Thyroid gland (tissue), 4 donors: ENCODE measurements around the gene TRAF3IP3. TPM values are rescaled to one million over a fixed set of nuclear protein-coding genes. Genes with fewer than 3 reads are reported as not detected.

ENCODE experiments used
- DNase-seq, 2 donors: peaks; one replicate each; pipeline ENCODE4 v3.0.0-alpha.2; 2019
- H3K27ac ChIP-seq, 3 donors: fragments of 200-600 bp; sonication (generic); 1 replicate in 2 of 3; 2 replicates in 1 of 3; pipeline ENCODE4 v1.5.1; 2016 to 2019; ENCODE audit warnings: mild to moderate bottlenecking in 1 of 3, moderate library complexity in 1 of 3
- H3K27me3 ChIP-seq: fragments of 200-600 bp; sonication (generic); one replicate; pipeline ENCODE4 v1.5.1; 2019
- H3K36me3 ChIP-seq, 2 donors: fragments of 200-600 bp; sonication (generic); one replicate each; pipeline ENCODE4 v1.5.1; 2016 to 2019
- H3K4me1 ChIP-seq, 2 donors: fragments of 200-600 bp; sonication (generic); one replicate each; pipeline ENCODE4 v1.5.1; 2017 to 2019
- H3K4me3 ChIP-seq, 3 donors: fragments of 200-600 bp; sonication (generic); replicated peaks in 1 of 3; 1 replicate in 2 of 3; 2 replicates in 1 of 3; pipeline ENCODE4 v1.5.1; 2016; ENCODE audit warnings: mild to moderate bottlenecking in 1 of 3
- H3K9me3 ChIP-seq: fragments of 200-600 bp; sonication (generic); one replicate; pipeline ENCODE4 v1.5.1; 2017
- POLR2A ChIP-seq, 2 donors: fragments of 450-650 bp; IDR thresholded peaks; one replicate each; pipeline ENCODE4 v1.6.1; 2017; ENCODE audit warnings: antibody characterized with exemption in 2 of 2, mild to moderate bottlenecking in 2 of 2, moderate library complexity in 1 of 2
- WGBS, 2 donors: methylation state at CpG; one replicate each; pipeline ENCODE4 v1.1.5; 2017; 5-methylcytosine and 5-hydroxymethylcytosine counted together
- intact Hi-C: fragments of 100-400 bp; cut with DNase I; formaldehyde crosslinking; loops from one replicate; pipeline ENCODE4 v1.15.1; 2023
- total RNA-seq, 4 donors: library from RNA; depleted of rRNA; stranded (reverse); fragments of >200 nt; gene quantifications; one replicate each; pipeline ENCODE4 v1.2.3, GENCODE V29; 2016
- TF ChIP-seq, protein P1 (sequence below), 6 experiments: fragments of 200-600 bp in 3 of 6; fragments of 450-650 bp in 3 of 6; sonication (generic) in 3 of 6; IDR thresholded peaks; one replicate each; pipeline ENCODE4 v1.5.1; 2016 to 2019; ENCODE audit warnings: antibody characterized with exemption in 6 of 6, mild to moderate bottlenecking in 2 of 6, inconsistent platforms in 1 of 6, moderate library complexity in 1 of 6

Gene TRAF3IP3
- total RNA-seq, 4 donors from 2014 or later = 0.93 to 2.8 (median 2.3) TPM

DNA sequence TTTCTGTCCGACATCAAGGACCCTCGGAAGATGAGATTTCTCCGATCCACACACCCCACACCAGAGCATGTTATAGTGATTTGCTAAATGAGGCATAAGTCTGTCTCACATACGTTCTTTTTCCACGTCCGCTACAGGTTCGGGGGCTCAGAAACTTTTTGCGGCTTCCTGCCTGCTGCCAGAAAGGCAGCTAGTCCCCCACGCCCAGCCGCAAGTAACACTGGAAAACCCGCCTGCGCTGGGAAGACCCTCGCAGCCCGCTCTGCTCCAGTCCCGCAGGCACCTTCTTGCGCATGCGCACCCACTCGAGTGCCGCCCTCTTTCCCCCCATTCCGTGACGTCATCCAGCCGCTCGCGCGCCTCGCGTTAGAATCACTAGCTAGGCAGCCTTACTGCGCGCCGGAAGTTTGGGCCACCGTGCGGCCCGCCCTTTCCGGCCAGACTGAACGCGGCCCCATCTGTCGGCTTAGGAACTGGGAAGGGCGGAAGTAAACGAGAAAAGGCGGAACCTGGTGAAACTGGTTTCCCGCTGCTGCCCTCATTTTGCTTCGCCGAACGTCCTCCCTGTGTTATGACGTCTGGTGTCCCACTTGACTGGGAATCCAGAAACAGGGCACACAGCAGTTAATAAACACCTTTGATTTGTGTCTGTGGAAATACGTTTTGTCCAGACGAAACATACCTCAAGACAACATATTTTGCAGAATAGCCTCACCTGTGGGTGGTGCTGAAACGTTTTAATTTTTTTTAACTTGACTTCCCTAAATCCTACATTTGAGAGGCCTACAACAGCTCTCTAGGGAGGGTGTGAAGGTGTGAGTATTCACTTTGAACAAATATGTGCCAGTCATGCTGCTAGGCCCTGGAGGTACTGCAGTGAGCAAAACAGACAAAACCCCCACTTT lies 28.7 kb downstream of the TRAF3IP3 start, which contains the start of gene C1orf74:
Gene C1orf74 (minus strand): TSS at position 295 of the 905 bp plus-strand sequence. CDS start 925 bp downstream, outside the sequence.
- TF ChIP-seq, protein P1, sequence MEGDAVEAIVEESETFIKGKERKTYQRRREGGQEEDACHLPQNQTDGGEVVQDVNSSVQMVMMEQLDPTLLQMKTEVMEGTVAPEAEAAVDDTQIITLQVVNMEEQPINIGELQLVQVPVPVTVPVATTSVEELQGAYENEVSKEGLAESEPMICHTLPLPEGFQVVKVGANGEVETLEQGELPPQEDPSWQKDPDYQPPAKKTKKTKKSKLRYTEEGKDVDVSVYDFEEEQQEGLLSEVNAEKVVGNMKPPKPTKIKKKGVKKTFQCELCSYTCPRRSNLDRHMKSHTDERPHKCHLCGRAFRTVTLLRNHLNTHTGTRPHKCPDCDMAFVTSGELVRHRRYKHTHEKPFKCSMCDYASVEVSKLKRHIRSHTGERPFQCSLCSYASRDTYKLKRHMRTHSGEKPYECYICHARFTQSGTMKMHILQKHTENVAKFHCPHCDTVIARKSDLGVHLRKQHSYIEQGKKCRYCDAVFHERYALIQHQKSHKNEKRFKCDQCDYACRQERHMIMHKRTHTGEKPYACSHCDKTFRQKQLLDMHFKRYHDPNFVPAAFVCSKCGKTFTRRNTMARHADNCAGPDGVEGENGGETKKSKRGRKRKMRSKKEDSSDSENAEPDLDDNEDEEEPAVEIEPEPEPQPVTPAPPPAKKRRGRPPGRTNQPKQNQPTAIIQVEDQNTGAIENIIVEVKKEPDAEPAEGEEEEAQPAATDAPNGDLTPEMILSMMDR (IDR thresholded peaks at IDR 0.05) = no peak
- TF ChIP-seq POLR2A (IDR thresholded peaks at IDR 0.05) = peak in 1 of 2 donors; percentile 85
- intact Hi-C loops = no loop called here
- Histone ChIP-seq H3K27ac (peak within 1 kb of the TSS; percentile 80 to 92 (median 88)), H3K9me3 (no peaks in the 10 kb centered on the region), H3K27me3 (no peaks in the 10 kb centered on the region), H3K36me3 (peaks cover 0 to 14% of the 10 kb centered on the region in 2 donors), H3K4me3 (peak within 1 kb of the TSS in 2 of 3 donors; percentile 42 to 48), H3K4me1 (peaks cover 24 to 32% of the 10 kb centered on the region in 2 donors)
- 4% methylated on average over 48 of the region's 48 CpGs for WGBS, 2 donors
- DNase-seq = peak; percentile 98 to 99

GRCh38 chr1:209785592-209785991 lies 29.7 kb downstream of the TRAF3IP3 start:
- Histone ChIP-seq H3K27me3 (no peaks in the 10 kb centered on the region), H3K4me3 (no peak overlapping the region), H3K9me3 (no peaks in the 10 kb centered on the region), H3K4me1 (peaks cover 24 to 32% of the 10 kb centered on the region in 2 donors), H3K27ac (peak overlapping the region in 1 of 3 donors; percentile 88), H3K36me3 (peaks cover 0 to 23% of the 10 kb centered on the region in 2 donors)
- intact Hi-C loops = no loop called here
- 94 to 98% methylated on average over 4 of the region's 4 CpGs for WGBS, 2 donors
- DNase-seq = no peak
- TF ChIP-seq, protein P1 (IDR thresholded peaks at IDR 0.05) = no peak
- no peak for TF ChIP-seq POLR2A (IDR thresholded peaks at IDR 0.05)

DNA sequence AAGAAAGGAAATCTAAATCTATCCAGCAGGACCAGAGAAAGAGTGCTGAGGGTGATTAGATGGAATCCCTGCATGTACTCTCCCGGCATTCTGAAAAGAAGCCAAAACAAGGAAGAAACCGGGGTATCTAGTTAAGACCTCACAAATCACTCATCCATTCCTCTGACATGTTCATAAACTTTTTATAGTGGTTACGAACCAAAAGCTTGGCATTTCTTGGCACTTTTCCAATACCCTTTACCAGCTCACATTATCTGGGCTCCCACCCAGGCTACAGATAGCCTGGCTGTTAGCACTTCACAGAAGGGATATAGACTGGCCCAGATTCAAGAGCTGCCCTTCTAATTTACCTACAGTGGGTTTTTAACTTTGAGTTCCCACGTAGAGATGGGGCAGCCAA lies 30.3 kb downstream of the TRAF3IP3 start:
- H3K4me1 ChIP-seq = peaks cover 24 to 32% of the 10 kb centered on the region in 2 donors
- no peaks in the 10 kb centered on the region for H3K27me3 ChIP-seq
- H3K36me3 ChIP-seq = peaks cover 0 to 29% of the 10 kb centered on the region in 2 donors
- no peak for DNase-seq
- H3K9me3 ChIP-seq = no peaks in the 10 kb centered on the region
- WGBS, 2 donors = 81 to 86% methylated on average over 4 of the region's 4 CpGs
- intact Hi-C loops = no loop called here
- peak overlapping the region in 2 of 3 donors; percentile 63 to 88 for H3K27ac ChIP-seq
- no peak overlapping the region for H3K4me3 ChIP-seq
- TF ChIP-seq POLR2A (IDR thresholded peaks at IDR 0.05) = no peak
- TF ChIP-seq, protein P1 (IDR thresholded peaks at IDR 0.05) = no peak

- TF ChIP-seq POLR2A (IDR thresholded peaks at IDR 0.05) = peak in 1 of 2 donors; percentile 33
- TF ChIP-seq, protein P1 (IDR thresholded peaks at IDR 0.05) = no peak
- intact Hi-C loops = no loop called here
Measured at GRCh38 chr1:209787551-209787950, 31.7 kb downstream of the TRAF3IP3 start.

DNA sequence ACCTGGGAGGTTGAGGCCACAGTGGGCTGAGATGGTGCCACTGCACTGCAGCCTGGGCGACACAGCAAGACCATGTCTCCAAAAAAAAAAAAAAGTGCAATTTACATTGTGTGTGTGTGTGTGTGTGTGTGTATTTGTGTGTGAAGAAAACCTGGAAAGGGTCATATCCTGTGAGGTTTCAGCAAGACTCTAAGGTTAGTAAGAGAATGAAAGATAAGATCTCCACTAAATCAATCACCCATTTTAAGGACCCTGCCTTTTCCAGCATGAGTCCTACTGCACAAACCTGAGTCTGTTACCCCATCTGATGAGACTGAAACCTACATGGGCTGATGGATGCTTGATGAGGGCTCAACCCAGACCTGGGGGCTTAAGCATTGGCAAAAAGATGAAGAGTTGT lies 33.4 kb downstream of the TRAF3IP3 start:
- TF ChIP-seq, protein P1 (IDR thresholded peaks at IDR 0.05) = no peak
- no peak for TF ChIP-seq POLR2A (IDR thresholded peaks at IDR 0.05)
- no peak for DNase-seq
- Histone ChIP-seq H3K4me3 (no peak overlapping the region), H3K9me3 (no peaks in the 10 kb centered on the region), H3K36me3 (peaks cover 7 to 42% of the 10 kb centered on the region in 2 donors), H3K27ac (no peak overlapping the region), H3K4me1 (peaks cover 24% of the 10 kb centered on the region in 2 donors), H3K27me3 (no peaks in the 10 kb centered on the region)
- 78 to 100% methylated on average over 1 of the region's 1 CpG for WGBS, 2 donors
- intact Hi-C loops = no loop called here

More at GRCh38 chr1:209787551-209787950, 31.7 kb downstream of the TRAF3IP3 start:
- Histone ChIP-seq H3K27ac (peak overlapping the region; percentile 60 to 88 (median 63)), H3K4me3 (no peak overlapping the region), H3K36me3 (peaks cover 3 to 40% of the 10 kb centered on the region in 2 donors), H3K27me3 (no peaks in the 10 kb centered on the region), H3K9me3 (no peaks in the 10 kb centered on the region), H3K4me1 (peaks cover 24 to 32% of the 10 kb centered on the region in 2 donors)
- peak; percentile 76 to 80 for DNase-seq
- WGBS, 2 donors = 36 to 37% methylated on average over 2 of the region's 2 CpGs
